K562 (cell line): ENCODE data around the gene TIMP3. TPM values are rescaled to one million over a fixed set of nuclear protein-coding genes. Genes with fewer than 3 reads are reported as not detected.

Source experiments
- ATAC-seq: fragments of 200-7000 bp; cut with Tn5 transposase; 3 replicates; pipeline ENCODE4 v1.9.1; 2020; ENCODE audit warnings: moderate library complexity
- BruUV-seq: library from RNA; stranded (reverse); fragments of 400-500 nt; replicated peaks from 2 replicates; lab custom pipeline; 2021; lab: Mats Ljungman, UMichigan
- CTCF ChIA-PET: fragments of 300-600 bp; formaldehyde crosslinking; extraction: SDS; loops from one replicate; lab custom pipeline; 2021; ENCODE audit warnings: low intra/inter-chr PET ratio; lab: Yijun Ruan, JAX
- POLR2A ChIA-PET: fragments of 300-600, 350-650 bp; sonication (Branson Sonifier 250); formaldehyde crosslinking; extraction: SDS; loops from one replicate; lab custom pipeline; 2021; ENCODE audit warnings: antibody characterized with exemption, inconsistent platforms; lab: Yijun Ruan, JAX
- DNase-seq, 4 experiments: peaks; one replicate each; pipeline versions ENCODE4 v3.0.0 to v3.0.0-alpha.2; 2011 to 2018; ENCODE audit warnings: low spot score in 3 of 4, mixed read lengths in 3 of 4; ENCODE audit errors: extremely low read depth in 1 of 4
- FAIRE-seq: peaks from 2 replicates; lab custom pipeline; 2011; peaks lifted over from hg19 to GRCh38; lab: Jason Lieb, UNC
- H2AFZ ChIP-seq: 2 replicates; pipeline ENCODE4 v1.6.0; 2011; ENCODE audit warnings: low read depth, low read length, control low read depth, inconsistent platforms
- H3K27ac ChIP-seq: fragments of 200-600 bp; 3 replicates; pipeline ENCODE4 v1.8.0; 2011; ENCODE audit warnings: low read depth, mild to moderate bottlenecking, control low read depth, inconsistent platforms, low read length, moderate library complexity, mixed read lengths; ENCODE audit errors: extremely low read depth
- H3K27me3 ChIP-seq, 2 experiments: fragments of 300-600 bp in 1 of 2; 2 replicates in 1 of 2; 3 replicates in 1 of 2; pipeline versions ENCODE4 v1.6.0 to v1.8.0; 2011; ENCODE audit warnings: inconsistent platforms in 2 of 2, low read length in 2 of 2, mild to moderate bottlenecking in 1 of 2, mixed read lengths in 1 of 2, moderate library complexity in 1 of 2; ENCODE audit not compliant: control insufficient read depth in 2 of 2, insufficient read depth in 2 of 2
- H3K36me3 ChIP-seq: fragments of 300-600 bp; 3 replicates; pipeline ENCODE4 v1.8.0; 2011; ENCODE audit warnings: mild to moderate bottlenecking, low read length, inconsistent platforms; ENCODE audit not compliant: control insufficient read depth, insufficient read depth
- H3K4me1 ChIP-seq, 2 experiments: fragments of 200-600 bp in 1 of 2; replicated peaks in 1 of 2; 2 replicates in 1 of 2; 3 replicates in 1 of 2; pipeline versions ENCODE4 v1.5.1 to v1.8.0; 2011; ENCODE audit warnings: inconsistent platforms in 2 of 2, low read length in 2 of 2, mild to moderate bottlenecking in 1 of 2, mixed read lengths in 1 of 2, moderate library complexity in 1 of 2; ENCODE audit not compliant: control insufficient read depth in 2 of 2, insufficient read depth in 2 of 2
- H3K4me2 ChIP-seq: 2 replicates; pipeline ENCODE4 v1.6.1; 2011; ENCODE audit warnings: low read length, control low read depth, inconsistent platforms, mixed read lengths; ENCODE audit not compliant: insufficient read depth
- H3K4me3 ChIP-seq: fragments of 200-600 bp; sonication (generic), shearing (Covaris generic); 2 replicates; pipeline ENCODE4 v1.5.1; 2016; ENCODE audit warnings: control low read depth, inconsistent platforms
- H3K79me2 ChIP-seq: fragments of 200-600 bp; 3 replicates; pipeline ENCODE4 v1.8.0; 2011; ENCODE audit warnings: low read length, inconsistent platforms; ENCODE audit not compliant: control insufficient read depth, insufficient read depth
- H3K9ac ChIP-seq, 2 experiments: 2 replicates each; pipeline versions ENCODE4 v1.6.0 to v1.6.1; 2011; ENCODE audit warnings: low read depth in 2 of 2, low read length in 2 of 2, control low read depth in 1 of 2, inconsistent platforms in 1 of 2, mild to moderate bottlenecking in 1 of 2, mixed read lengths in 1 of 2; ENCODE audit not compliant: insufficient read depth in 1 of 2
- H3K9me1 ChIP-seq: one replicate; pipeline ENCODE4 v1.6.0; 2011; ENCODE audit warnings: inconsistent platforms, mild to moderate bottlenecking, low read length, moderate library complexity; ENCODE audit not compliant: control insufficient read depth, insufficient read depth
- H3K9me3 ChIP-seq: replicated peaks from 2 replicates; pipeline ENCODE4 v1.5.1; 2011; ENCODE audit warnings: low read depth, low read length, inconsistent platforms; ENCODE audit not compliant: control insufficient read depth, insufficient read depth
- H4K20me1 ChIP-seq: replicated peaks from 2 replicates; pipeline ENCODE4 v1.6.1; 2011; ENCODE audit warnings: low read length, inconsistent platforms, mixed read lengths; ENCODE audit not compliant: control insufficient read depth, insufficient read depth
- CTCFL ChIP-seq: IDR thresholded peaks from 2 replicates; pipeline ENCODE4 v1.6.1; 2011; ENCODE audit warnings: borderline replicate concordance, low read depth, mild to moderate bottlenecking, moderate library complexity, low read length; ENCODE audit not compliant: insufficient read depth, poor library complexity, severe bottlenecking
- NRF1 ChIP-seq, 2 experiments: fragments of 450-650 bp; IDR thresholded peaks in 1 of 2; conservative IDR thresholded peaks in 1 of 2; 2 replicates each; pipeline ENCODE4 v1.6.1; 2014; ENCODE audit warnings: mild to moderate bottlenecking in 2 of 2
- RAD21 ChIP-seq, 2 experiments: fragments of 250-450 bp in 1 of 2; fragments of 450-650 bp in 1 of 2; sonication (Bioruptor Pico) in 1 of 2; formaldehyde crosslinking in 1 of 2; IDR thresholded peaks in 1 of 2; conservative IDR thresholded peaks in 1 of 2; 2 replicates each; pipeline versions ENCODE4 v1.4.0 to v1.8.0; 2020 to 2022; ENCODE audit warnings: mild to moderate bottlenecking in 2 of 2, moderate library complexity in 1 of 2
- REST ChIP-seq, 2 experiments: fragments of 450-650 bp; formaldehyde crosslinking in 1 of 2; IDR thresholded peaks; 2 replicates each; pipeline versions ENCODE4 v1.4.0 to v1.6.1; 2014 to 2020; ENCODE audit warnings: mild to moderate bottlenecking in 2 of 2, borderline replicate concordance in 1 of 2, low read depth in 1 of 2
- RNF219 ChIP-seq: fragments of 250-450 bp; sonication (Bioruptor Pico); IDR thresholded peaks from 2 replicates; pipeline ENCODE4 v1.5.0; 2022; ENCODE audit warnings: mild to moderate bottlenecking
- ZNF384 ChIP-seq: IDR thresholded peaks from 2 replicates; pipeline ENCODE4 v1.6.1; 2012; ENCODE audit warnings: low read depth, low read length, improper control_type of control experiment
- WGBS: fragments of 100-300 bp; shearing (Covaris generic); methylation state at CpG from one replicate; pipeline ENCODE4 v1.1.6; 2016; ENCODE audit warnings: low coverage, mixed read lengths; ENCODE audit not compliant: insufficient coverage; ENCODE audit errors: missing lambda C conversion rate; 5-methylcytosine and 5-hydroxymethylcytosine counted together
- in situ Hi-C: fragments of 300-500 bp; cut with MboI; formaldehyde crosslinking; loops from 4 replicates; pipeline ENCODE4 v1.15.0; 2018; ENCODE audit warnings: inconsistent platforms, mixed read lengths
- intact Hi-C: fragments of 100-400 bp; cut with micrococcal nuclease; formaldehyde crosslinking; loops from 2 replicates; pipeline ENCODE4 v1.14.2; 2022
- polyA plus RNA-seq, 8 experiments: library from polyadenylated mRNA; depleted of rRNA in 4 of 8; stranded (reverse) in 5 of 8; unstranded in 3 of 8; fragments of >200 nt; fragmentation: Nextera tagmentation in 2 of 8; fragmentation: Illumina TruSeq in 1 of 8; extraction: Ambion mirVana in 2 of 8; extraction: Trizol in 1 of 8; gene quantifications; 2 replicates each; pipeline versions ENCODE4 v1.2.1 to v1.2.3, GENCODE V29; 2011 to 2014; ENCODE audit warnings: inconsistent platforms in 1 of 8, missing spikeins in 1 of 8
- total RNA-seq, 7 experiments: library from RNA; depleted of rRNA in 6 of 7; stranded (reverse); fragments of >200 nt in 6 of 7; fragmentation: Illumina TruSeq in 2 of 7; extraction: Trizol in 2 of 7; gene quantifications; 2 replicates each; pipeline versions ENCODE4 v1.2.1 to v1.2.3, GENCODE V29; 2011 to 2021; ENCODE audit warnings: low replicate concordance in 1 of 7

Gene TIMP3
- total and polyA plus RNA-seq, 9 of the 15 experiments (the other 6 are each of a cell fraction or from before 2014, with no cell fraction given) = 0.07 to 0.73 (median 0.18) TPM

- no peak overlapping the region for H3K4me2 ChIP-seq
- H3K79me2 ChIP-seq = no peaks in the 10 kb centered on the region
- no peaks in the 10 kb centered on the region for H3K4me1 ChIP-seq
- no peak overlapping the region for H3K4me3 ChIP-seq
- DNase-seq = peak in 3 of 4 experiments; percentile 15 to 29 (median 22)
- BruUV-seq = no TSS peak
- FAIRE-seq = no peak
- no peak overlapping the region for H3K9ac ChIP-seq
- no peaks in the 10 kb centered on the region for H3K9me3 ChIP-seq
- ChIA-PET POLR2A (no interaction called here), CTCF (interaction anchor here (0.5 to 0.6 kb wide), 2 partner anchors 208 to 210 kb away, joined by 3 to 6 read pairs; no protein-coding TSS in a partner anchor)
- no peaks in the 10 kb centered on the region for H3K9me1 ChIP-seq
- intact Hi-C loops (no loop called here), in situ Hi-C loops (no loop called here)
- no peak overlapping the region for H3K27ac ChIP-seq
- WGBS = 0% methylated on average over 6 of the region's 6 CpGs
- H2AFZ ChIP-seq = no peak overlapping the region
- no peaks in the 10 kb centered on the region for H3K36me3 ChIP-seq
- peaks cover 2 to 4% of the 10 kb centered on the region in 2 experiments; a peak in 2 of 5 replicates for H3K27me3 ChIP-seq
- peak; percentile 81 for ATAC-seq
- no peaks in the 10 kb centered on the region for H4K20me1 ChIP-seq
- TF ChIP-seq ZNF384 (peak; percentile 83), NRF1 (conservative IDR thresholded peaks at IDR 0.05 in 1 of 2, IDR thresholded peaks at IDR 0.05 in 1 of 2) (no peak), RAD21 (CRISPR knock-in tag; conservative IDR thresholded peaks at IDR 0.05 in 1 of 2, IDR thresholded peaks at IDR 0.05 in 1 of 2) (peak in 1 of 2 experiments; percentile 43; a peak in 3 of 4 replicates), RNF219 (CRISPR knock-in tag) (no peak), REST (IDR thresholded peaks at IDR 0.05; ENCODE audit: borderline replicate concordance) (peak; percentile 14; the same call in 1 of the 2 replicates), REST (CRISPR knock-in tag; IDR thresholded peaks at IDR 0.05; ENCODE audit: low read depth) (no peak), CTCFL (peak; percentile 41)
These were observed 25.5 kb upstream of the TIMP3 start for GRCh38 chr22:32775957-32776356.
